COLO829 (cell line): ENCODE measurements around the gene SCYGR8.

ENCODE experiments used
- DNase-seq: peaks from one replicate; pipeline ENCODE4 v3.0.0; 2012; ENCODE audit warnings: low spot score

SCYGR8 gene

DNA sequence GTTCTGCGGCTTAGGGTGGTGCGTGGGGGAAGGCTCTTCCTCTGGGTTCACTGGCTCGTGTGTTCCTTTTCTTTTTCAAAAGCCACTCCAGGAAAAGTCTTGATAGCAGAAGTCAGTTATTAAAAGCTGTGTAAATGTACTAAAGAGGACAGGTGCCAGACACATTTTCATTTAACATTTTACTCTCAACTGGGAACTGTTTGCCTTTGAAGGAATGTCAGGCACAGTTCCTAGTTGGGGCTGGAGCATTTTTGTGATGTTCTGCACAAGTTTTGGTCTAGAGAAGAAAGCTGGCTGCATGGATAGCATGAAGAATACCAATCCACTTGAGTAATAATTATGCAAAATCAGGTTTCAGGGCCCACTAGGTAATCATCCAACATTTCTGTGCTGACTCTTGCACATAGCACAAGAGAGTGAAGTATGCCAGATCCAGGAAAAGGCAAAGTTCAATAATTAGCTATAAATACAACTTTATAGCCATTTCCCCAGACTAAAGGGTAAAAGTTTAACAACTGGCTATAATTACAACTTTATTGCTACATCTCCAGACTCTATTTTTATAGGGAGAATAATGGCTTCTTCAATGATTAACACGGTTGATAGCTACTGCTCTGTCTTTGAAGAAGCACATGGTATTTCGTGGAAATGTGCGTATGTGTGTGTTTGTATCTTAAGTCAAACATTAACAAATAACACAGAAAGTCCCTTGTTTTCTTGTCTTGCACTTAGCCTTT, 16.2 kb downstream of the SCYGR8 start:
- DNase-seq, result no peak

DNA sequence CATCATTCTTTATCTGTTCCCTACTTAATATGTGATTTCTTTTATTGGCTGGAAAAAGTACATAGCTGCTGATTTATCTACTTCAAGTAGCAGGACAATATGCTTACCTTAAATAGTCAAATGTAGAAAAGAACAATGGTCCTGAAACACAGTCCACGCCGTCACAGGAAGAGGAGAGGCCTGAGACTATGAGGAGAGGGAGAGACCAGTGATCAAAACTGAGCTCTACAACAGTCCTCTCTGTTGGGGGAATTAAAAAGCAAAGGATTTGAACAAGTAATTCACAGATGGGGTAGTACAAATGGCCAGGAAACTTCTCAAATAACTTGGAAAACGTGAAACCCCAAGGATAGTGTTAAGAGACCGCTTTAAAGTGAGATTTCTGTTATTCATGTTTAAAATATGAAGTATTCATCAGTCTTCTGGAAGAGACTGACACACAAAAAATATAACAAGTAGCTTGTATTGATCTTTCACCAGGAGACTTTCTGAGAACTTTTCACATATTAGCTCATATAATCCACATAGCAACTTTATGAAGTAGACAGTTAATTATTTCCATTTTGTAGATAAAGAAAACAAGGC, 20.2 kb downstream of the SCYGR8 start:
- DNase-seq, result no peak

DNA sequence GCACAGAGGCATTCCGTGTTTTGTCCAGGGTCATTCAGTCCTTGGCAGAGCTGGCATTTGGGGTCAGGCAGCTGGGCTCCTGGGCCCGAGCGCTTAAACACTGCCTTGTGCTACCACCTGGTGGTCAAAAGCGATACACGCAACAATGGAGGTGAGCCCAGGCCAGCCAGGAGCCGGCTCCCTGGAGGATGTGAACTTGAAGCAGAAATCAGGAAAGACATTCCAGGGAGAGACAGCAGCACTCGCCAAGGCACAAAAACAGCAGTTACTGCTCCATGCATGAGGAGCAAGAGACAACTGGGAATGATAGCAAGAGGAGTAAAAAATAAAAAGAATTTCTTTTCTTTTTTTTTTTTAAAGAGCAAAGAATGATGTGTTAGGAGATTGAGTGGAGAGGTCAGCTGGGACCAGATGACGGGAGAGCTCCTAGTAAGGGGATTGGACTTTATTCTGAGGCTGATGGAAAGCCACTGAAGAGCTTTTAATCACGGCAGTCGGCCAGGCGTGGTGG, 20.7 kb downstream of the SCYGR8 start:
- peak; percentile 48 for DNase-seq

DNA sequence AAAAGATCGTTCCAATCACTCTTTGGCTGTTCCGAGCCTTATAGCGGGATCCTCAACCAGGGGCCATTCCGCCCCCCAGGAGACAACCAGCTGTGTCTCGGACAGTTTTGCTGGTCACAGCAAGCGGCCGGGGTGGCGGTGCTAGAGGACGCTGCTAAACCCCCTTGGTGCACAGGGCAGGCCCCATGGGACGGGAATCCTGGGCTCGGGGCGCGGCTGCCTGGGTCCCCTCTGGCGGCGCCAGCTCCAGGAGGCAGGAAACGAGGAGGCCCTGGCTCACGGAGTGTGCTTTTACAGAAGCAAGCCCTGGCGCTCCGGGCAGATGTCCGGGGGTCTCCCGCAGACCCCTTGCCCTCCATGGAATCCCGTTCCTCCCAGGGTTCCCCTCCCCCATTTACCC, 22.1 kb downstream of the SCYGR8 start:
- no peak for DNase-seq

GRCh38 chr2:227772197-227772661, 26.5 kb downstream of the SCYGR8 start:
- DNase-seq, result no peak

DNA sequence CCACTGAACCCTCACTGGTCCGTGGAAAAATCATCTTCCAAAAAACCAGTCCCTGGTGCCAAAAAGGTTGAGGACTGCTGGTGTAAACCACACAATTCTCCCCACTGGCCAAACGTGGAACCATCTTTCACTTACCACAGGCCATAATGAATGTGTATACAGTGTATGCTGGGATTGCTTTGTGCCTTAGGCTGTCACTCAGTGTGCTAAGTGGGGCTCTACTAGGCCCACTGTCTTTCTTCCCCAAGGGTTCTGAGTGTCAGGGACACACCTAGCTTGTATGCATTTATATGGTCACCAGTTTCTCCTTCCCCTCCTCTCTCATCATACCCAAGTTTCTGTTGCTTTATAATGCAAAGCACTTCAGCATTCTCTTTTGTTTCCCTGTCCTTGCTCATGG, 27.2 kb downstream of the SCYGR8 start:
- no peak for DNase-seq

DNA sequence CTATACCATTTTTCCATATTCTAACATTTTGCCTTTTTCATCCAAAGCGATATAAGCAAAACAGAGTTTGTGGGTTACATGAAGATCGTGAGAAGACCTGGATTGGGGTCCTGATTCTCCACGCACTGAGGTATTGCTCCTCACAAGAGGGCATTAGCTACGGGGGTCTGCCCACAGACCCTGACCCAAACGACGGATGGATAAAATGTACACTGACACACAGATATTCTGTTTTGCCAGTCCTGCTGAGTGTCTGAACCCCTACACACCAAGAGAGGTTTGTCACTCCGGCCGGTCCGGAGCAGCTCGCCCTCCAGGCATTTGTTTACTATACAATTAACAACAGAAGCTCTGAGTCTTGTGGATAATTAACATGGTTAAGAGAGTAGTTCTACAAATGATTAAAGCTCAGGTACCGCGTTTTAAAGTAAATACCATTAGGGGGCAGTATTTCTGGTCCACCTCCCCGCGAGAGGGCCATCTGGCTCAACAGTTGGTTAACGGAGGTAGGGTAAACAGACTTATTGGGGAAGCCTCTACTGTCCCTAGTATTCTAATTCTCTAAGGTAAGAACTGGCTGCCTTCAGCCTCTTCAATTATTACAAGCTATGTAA, 28.4 kb downstream of the SCYGR8 start:
- DNase-seq, result no peak

GRCh38 chr2:227774895-227775842, 29.5 kb downstream of the SCYGR8 start:
- no peak for DNase-seq

GRCh38 chr2:227780981-227781615, 35.4 kb downstream of the SCYGR8 start:
- no peak for DNase-seq

- no peak for DNase-seq
Measured at GRCh38 chr2:227781841-227782240, 36.1 kb downstream of the SCYGR8 start.

- no peak for DNase-seq
Measured at GRCh38 chr2:227782804-227783203, 37.1 kb downstream of the SCYGR8 start.

DNA sequence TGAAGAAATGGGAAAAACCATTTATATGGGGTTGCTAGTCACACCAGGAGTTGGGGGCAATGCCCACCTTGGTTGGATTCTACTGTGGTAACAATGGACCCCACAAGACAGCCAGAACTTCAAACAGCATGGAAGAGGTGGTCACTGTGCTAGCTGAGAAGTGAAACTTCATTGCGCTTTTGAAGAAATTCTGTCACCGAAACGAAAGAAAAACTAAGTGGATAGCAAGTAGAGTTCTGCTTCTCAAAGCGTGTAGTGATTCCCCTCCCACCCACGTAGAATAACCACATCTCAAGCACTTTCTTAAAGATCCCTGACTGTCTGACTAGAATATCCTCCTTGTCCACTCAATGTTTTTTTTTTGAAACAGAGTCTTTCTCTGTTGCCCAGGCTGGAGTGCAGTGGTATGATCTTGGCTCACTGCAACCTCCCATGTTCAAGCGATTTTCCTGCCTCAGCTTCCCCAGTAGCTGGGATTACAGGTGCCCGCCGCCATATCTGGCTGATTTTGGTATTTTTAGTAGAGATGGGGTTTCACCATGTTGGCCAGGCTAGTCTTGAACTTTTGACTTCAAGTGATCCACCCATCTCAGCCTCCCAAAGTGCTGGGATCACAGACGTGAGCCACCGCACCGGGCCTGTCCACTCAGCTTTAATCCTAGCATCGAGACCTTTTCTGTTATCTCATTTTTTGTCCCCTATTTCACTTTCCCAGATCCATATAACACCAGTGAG, 37.9 kb downstream of the SCYGR8 start:
- peak; percentile 22 for DNase-seq

GRCh38 chr2:227785293-227785692, 39.6 kb downstream of the SCYGR8 start:
- no peak for DNase-seq

DNA sequence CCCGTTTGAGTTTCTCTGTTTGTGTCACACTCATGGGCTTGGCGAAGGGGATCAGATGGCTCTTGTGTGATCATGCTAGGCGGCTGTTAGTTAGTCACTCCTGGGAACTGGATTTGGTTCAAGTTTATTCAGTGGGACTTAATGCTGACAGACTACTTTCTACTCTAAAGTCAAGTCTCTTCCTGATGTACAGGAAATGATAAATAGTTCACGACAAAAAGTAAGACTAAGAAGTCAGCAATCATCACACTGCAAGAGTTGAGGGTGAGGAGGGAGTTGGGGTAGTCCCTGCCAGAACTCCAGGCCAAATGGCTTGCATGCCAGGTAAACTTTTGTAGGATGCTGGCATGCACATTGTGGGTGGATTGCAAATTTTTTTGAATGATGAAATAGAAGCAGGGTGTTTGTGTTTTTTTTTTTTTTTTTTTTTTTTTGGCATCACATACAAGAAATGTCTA, 42.9 kb downstream of the SCYGR8 start:
- DNase-seq, result no peak

DNA sequence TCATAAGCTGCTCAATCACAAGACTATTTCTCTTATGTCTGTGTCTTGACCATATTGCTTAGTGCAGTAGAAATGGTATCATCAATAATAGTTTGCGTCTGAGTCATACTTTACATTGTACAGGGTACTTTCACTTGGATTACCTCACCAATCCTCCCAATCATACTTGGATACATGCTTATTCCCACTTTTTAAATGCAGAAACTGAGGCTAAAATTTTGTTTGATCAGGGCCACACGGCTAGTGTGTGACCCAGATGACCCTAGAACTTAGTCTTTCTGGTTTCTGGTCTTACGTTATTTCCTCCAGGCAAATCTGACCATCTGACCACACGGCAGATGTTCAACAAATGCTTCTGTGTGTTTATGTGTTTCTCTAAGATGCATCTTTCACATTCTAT, 44.1 kb downstream of the SCYGR8 start:
- DNase-seq, result no peak

- DNase-seq, result no peak
Measured at GRCh38 chr2:227793148-227793712, 47.5 kb downstream of the SCYGR8 start.
